ENCODE results near the gene INCENP. TPM values are rescaled to one million over a fixed set of nuclear protein-coding genes. Genes with fewer than 3 reads are reported as not detected.
"Not testable (repeated sequence)": the region's sequence is repeated elsewhere in the genome, so short reads cannot be mapped to it uniquely, and the experiment has no call there.

Gene INCENP
- total RNA-seq = 11.1 TPM

- peak; percentile 99 for DNase-seq
Observed at GRCh38 chr11:62123669-62124185, at the start of gene INCENP. Gene INCENP (plus strand): TSS chr11:62124011. CDS start chr11:62128162, 4,151 bp downstream.

GRCh38 chr11:62075438-62075837 is 48.4 kb upstream of the INCENP start:
- no peak for DNase-seq

GRCh38 chr11:62077132-62077531 is 46.7 kb upstream of the INCENP start:
- no peak for DNase-seq

DNA sequence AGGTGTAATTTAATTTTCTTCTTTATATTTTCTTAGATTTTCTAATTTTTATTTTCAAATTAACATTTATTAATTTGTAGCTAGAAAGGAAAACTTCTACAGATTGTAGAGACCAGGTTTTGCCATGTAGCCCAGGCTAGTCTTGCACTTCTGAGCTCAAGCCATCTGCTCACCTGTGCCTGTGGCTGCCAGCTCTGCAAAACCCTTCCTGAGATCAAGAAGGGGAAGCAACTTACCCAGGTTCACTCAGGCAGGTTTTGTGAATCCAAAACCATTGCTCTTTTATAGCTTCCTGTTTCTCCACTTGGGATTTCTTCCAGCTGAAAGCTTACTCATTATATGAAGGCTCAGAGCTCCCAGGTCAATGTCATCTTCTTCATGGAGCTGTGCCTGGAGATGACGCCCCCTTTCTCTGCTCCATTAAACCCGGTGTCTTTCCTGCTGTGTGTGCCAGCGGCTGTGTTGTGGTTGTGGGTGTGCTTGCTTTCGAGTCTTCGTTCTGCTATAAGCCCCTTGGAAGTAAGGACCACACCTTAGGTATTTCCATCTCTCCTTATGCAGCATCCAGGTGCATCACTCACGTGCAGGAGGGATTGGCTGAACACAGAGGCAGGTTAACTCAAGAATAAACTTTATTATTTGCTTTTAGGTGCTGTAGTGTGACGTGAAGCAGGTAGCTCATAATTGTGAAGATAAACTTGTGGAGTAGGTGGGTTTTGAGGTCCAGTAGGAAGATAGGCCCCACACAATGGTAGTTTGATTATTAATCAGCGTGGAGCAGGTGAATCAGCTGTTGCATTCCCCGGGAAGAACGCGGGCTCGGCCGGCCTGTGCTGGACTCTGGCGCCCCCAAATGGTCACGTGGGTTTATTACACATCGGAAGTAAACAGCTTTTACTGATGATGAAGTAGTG is 42.2 kb upstream of the INCENP start:
- peak; percentile 11 for DNase-seq

DNA sequence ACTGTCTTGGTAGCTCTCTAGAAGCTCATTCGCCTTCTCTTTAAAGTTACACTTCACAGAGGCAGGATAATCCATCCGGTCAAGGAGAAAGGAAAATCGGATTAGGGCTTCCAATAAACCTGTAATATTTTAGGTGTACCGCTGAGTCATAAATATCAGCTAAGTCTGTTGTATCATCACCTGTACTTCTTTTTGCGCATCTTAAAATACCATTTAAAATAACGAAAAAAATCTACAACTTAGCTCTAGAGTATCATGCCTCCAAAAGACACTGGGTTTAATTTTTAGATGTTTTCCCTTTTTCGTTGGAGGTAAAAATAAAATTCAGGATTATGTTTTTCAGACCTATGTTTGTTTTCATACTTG is 41.5 kb upstream of the INCENP start:
- DNase-seq = no peak

- not testable (repeated sequence) for DNase-seq
Observed at GRCh38 chr11:62084801-62085200, 39.0 kb upstream of the INCENP start.

- DNase-seq = no peak
Observed at GRCh38 chr11:62087694-62088093, 36.1 kb upstream of the INCENP start.

GRCh38 chr11:62088331-62088933 is 35.4 kb upstream of the INCENP start:
- DNase-seq = no peak

DNA sequence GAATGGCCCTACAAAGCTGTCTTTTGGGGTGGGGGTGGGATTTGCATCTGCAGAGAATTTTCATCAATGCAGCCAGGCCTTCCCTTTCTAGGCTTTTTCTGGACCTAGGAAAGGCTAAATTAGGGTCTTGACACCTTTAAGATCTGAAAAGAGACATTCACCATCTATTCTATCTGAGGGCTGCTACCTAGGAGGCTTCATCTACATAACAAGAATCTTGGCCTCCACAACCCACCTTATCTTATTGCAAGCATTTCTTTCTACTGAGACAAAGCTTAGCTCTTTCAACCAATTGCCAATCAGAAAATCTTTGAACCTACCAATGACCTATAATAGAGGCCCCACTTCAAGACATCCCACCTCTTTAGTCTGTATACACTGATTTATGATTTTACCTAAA is 20.7 kb upstream of the INCENP start:
- no peak for DNase-seq

DNA sequence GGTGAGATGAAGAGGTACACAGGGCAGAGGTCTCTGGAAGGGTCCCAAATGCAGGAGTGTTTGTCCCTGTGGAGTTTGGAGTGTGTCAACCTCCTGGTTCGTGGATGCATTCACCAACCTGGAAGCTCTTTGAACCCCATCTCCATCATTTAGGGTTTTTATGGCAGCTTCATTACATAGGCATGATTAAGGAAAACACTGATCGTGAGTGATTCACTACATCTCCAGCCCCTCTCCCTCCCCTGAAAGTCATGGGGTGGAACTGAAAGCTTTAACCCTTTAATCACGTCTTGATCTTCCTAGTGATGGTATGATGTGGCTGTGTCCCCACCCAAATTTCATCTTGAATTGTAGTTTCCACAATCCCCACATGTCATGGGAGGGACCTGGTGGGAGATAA is 19.8 kb upstream of the INCENP start:
- DNase-seq = no peak

GRCh38 chr11:62104816-62105653 is 18.8 kb upstream of the INCENP start:
- DNase-seq = peak; percentile 56

DNA sequence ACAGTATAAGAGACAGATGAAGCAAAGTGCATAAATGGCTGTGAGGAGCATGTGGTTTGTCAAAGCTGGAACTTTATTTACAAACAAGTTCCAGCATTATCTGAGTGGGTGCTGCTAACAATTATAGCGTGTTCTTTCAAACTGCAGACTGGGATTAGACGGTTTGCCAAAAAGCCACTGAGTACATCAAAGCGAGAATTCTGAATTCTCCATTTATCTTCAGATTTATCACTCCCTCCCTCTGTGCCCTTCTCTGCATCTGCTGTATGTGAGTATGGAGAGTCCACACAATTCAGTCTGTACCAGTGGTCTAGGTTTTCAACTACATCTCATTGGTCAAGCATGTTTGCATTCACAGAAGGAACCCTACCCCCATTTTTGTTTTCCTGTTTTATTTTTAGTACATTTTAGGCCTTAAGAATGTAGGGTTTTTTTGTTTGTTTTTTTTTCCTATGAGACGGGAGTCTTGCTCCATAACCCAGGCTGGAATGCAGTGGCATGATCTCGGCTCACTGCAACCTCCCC is 18.1 kb upstream of the INCENP start:
- peak; percentile 70 for DNase-seq

DNA sequence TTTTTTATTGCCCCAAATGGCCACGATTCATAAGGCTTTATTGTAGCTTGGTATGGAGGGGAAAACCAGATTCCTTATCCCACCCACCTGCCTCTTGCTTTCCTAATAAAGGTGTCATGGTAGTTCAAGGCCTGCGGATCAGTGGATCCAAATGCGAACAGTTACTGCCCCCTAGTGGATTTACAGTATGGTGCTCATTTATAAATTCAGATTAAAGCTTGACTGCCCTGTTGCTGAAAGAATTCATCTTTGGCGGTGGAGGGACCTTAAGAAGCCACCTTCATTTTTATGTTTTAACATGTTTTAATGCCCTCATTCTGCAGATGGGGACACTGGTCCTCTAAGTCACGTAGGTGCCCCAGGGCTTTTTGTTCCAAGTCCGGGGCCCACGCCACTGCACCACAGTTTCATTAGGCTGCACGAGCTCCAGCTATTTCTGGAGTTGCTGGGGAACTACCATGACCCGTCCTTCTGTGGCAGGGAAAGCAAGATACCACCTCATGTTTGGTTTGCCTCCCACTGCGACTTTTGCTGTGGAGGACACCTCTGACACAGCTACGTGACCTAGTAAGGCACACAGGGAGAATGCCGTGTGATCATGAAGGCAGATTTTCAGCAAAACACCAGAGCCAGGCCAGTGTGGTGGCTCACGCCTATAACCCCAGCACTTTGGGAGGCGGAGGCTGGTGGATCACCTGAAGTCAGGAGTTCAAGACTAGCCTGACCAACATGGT is 15.6 kb upstream of the INCENP start:
- peak; percentile 27 for DNase-seq

DNA sequence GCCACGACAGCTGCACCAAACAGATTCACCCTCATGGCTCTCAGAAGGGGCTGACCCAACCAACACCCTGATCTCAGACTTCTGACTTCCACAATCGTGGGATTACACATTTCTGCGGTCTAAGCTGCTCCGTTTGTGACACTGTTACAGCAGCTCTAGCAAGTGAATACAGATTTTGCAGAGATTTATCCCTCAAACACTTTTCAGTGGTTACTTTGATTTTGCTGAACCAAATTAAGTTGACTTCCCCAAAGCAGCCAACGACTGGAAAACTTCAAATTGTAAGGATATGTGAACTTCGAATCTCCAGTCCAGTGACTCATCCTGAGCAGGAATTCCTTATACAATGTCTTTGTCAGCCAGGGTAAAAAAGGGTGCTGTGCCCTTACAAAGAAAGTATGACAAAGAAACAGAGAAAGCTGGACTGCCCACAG is 14.8 kb upstream of the INCENP start:
- no peak for DNase-seq

DNA sequence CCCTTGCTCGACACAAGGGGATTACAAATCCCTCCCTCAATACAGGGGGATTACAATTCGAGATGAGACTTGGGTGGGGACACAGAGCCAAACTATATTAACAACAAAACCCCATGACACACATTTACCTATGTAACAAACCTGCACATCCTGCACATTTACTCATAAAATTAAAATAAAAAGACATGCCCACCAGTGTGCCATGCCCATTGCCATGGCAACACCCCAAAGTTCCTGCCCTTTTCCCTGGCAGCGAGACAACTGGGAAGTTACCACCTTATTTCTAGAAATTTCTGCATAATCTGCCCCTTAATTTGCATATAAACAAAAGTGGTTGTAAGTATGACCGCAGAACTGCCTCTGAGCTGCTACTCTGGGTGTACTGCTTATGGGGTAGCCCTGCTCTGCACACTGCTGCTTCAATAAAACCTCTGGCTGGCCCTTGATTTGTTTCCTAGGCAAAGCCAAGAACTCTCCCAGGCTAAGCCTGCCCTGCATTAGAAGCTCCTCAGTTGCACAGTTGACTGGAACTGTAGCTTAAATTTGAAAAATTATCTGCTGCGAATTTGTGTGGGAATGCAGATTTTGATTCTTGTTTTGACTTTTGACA is 8.6 kb upstream of the INCENP start:
- DNase-seq = no peak

DNA sequence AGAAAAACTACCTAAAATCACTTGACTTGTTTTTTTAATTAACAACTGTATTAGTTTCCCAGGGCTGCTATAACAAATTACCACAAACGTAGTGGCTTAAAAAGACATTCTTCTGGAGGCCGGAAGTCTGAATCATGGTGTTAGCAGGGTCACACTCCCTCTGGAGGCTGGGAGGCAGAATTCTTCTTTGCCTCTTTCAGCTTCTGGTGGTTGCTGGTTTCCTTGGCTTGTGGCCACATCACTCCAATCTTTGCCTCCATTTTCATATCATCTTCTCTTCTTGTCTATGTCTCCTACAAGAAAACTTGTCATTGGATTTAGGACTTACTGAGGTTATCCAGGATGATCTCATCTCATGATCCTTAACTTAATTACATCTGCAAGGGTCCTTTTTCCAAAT is 7.4 kb upstream of the INCENP start:
- no peak for DNase-seq

GRCh38 chr11:62119569-62119968 is 4.2 kb upstream of the INCENP start:
- DNase-seq = no peak

DNA sequence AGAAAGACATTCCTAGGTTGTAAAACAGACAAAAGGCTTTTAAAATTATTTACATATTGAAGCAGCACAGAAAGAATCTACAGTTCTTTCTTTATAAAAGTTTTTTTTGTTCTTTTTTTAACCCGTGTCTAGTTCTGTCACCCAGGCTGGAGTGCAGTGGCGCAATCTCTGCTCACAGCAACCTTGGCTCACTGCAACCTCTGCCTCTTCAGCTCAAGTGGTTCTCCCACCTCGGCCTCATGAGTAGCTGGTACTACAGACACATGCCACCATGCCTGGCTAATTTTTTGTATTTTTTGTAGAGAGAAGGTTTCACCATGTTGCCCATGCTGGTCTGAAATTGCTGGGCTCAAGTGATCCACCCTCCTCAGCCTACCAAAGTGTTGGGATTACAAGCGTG is 3.8 kb upstream of the INCENP start:
- DNase-seq = no peak

DNA sequence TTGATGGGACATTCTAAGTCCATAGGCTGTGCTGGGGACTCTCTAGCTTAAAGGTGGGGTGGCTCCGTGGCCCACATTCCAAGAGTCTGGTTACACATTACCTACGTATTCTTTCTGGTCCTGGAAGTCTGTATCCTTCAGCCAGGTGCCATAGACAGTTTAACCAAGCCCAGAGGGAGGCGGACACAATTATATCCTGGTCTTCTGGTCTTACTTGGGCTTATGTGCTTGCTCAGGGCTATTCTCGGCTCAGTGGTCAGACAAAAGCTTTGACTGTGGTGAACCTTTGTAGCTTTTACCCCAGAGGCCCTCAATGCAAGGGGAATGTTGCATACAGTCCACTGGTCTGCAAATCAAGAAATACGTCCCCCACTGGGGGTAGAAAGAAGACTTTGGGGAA is 3.4 kb upstream of the INCENP start:
- no peak for DNase-seq

DNA sequence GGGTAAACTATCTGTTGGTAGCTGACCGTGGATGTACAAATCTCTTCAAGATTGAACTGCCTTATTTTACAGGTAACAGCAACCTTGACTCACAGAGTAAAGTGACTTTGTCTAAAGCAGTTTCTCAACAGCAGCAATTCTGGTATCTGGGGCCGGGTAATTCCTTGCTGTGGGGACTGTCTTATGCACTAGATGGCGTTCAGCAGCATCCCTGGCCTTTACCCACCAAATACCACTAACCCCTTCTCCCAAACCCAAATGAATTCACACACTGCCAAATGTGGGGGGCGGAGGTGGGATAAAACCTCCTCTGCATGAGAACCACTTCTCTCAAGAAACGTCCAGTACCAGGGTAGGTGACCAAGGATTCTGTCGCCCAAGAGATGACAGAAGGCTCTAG is 1.7 kb upstream of the INCENP start:
- DNase-seq = no peak
